WERI-Rb-1 (cell line): ENCODE measurements around the gene STRADA.

ENCODE experiments used
- DNase-seq: peaks from one replicate; pipeline ENCODE4 v3.0.0-alpha.2; 2020
- H3K27ac ChIP-seq: fragments of 250-450 bp; sonication (Bioruptor Pico); 2 replicates; pipeline ENCODE4 v1.5.1; 2020; ENCODE audit warnings: mild to moderate bottlenecking, moderate library complexity
- H3K27me3 ChIP-seq: fragments of 250-450 bp; sonication (Bioruptor Pico); 2 replicates; pipeline ENCODE4 v1.5.1; 2021; ENCODE audit warnings: mild to moderate bottlenecking, low read depth, moderate library complexity; ENCODE audit not compliant: insufficient read depth, severe bottlenecking
- H3K36me3 ChIP-seq: fragments of 250-450 bp; sonication (Bioruptor Pico); 2 replicates; pipeline ENCODE4 v1.5.1; 2020; ENCODE audit warnings: mild to moderate bottlenecking, moderate library complexity
- H3K4me3 ChIP-seq: 2 replicates; pipeline ENCODE4 v1.5.1; 2011; ENCODE audit warnings: low read depth, mild to moderate bottlenecking, control low read depth, low read length
- H3K9me3 ChIP-seq: fragments of 250-450 bp; sonication (Bioruptor Pico); 2 replicates; pipeline ENCODE4 v1.5.1; 2021; ENCODE audit warnings: mild to moderate bottlenecking, moderate library complexity; ENCODE audit not compliant: severe bottlenecking
- CTCF ChIP-seq: IDR thresholded peaks from 2 replicates; pipeline ENCODE4 v1.5.1; 2011; ENCODE audit warnings: low read depth, mild to moderate bottlenecking, control low read depth, inconsistent platforms, low read length

STRADA gene

GRCh38 chr17:63700528-63701455 is 40.8 kb downstream of the STRADA start:
- Histone ChIP-seq H3K9me3 (no peaks in the 10 kb centered on the region), H3K36me3 (peaks cover 37% of the 10 kb centered on the region), H3K4me3 (peak overlapping the region; percentile 48), H3K27me3 (no peaks in the 10 kb centered on the region), H3K27ac (peak overlapping the region; percentile 82)
- DNase-seq = no peak
- TF ChIP-seq CTCF = no peak

- Histone ChIP-seq H3K9me3 (no peaks in the 10 kb centered on the region), H3K4me3 (peak within 1 kb of the TSS; percentile 55), H3K27ac (peak within 1 kb of the TSS; percentile 82), H3K27me3 (no peaks in the 10 kb centered on the region), H3K36me3 (peaks cover 45% of the 10 kb centered on the region)
- 0 out of 2 replicates have a peak, but pooled peaks have one; percentile 6 for TF ChIP-seq CTCF
- peak; percentile 84 for DNase-seq
These were observed 41.7 kb downstream of the STRADA start, which contains the start of gene LIMD2 for GRCh38 chr17:63699638-63700527. LIMD2 (minus strand) TSS chr17:63700125; CDS start chr17:63699298, 827 bp downstream.

DNA sequence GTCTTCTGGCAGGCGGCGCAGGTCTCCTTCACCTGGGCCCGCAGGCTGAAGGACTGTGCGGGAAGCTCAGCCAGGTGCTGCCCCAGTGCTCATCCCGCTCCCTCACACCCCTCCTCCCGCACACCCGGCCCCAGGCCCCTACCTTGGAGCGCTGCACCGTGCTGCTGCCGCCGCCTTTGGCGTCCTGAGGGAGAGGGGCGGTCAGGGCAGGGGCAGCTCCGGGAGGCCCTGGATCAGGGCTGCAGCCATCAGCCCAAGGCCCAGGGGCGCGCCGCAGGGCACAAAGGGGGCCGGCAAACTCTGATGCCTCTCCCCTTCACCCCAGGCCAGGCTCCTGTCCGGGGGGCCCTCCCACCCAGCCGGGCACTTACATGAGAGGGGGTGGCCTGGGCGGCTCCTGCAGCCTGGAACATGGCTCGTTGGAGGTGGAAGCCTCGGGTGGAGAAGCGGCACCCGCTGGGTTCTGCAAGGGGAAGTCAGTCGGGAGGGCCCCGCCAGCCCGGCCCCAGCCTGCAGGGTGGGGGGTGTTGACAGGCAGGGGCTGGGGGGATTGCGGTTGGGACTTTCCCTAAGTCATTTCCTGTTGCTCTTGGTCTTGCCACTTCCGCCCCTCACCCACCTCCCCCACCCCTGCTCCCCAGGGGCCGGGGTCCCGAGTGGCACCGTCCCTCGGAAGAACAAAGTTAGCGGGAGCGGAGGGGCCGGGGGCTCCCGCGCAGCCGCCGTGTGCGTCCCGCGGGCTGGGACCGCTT is 42.5 kb downstream of the STRADA start:
- no peak for TF ChIP-seq CTCF
- Histone ChIP-seq H3K27ac (peak overlapping the region; percentile 82), H3K4me3 (peak overlapping the region; percentile 55), H3K36me3 (peaks cover 46% of the 10 kb centered on the region), H3K27me3 (no peaks in the 10 kb centered on the region), H3K9me3 (no peaks in the 10 kb centered on the region)
- DNase-seq = no peak

DNA sequence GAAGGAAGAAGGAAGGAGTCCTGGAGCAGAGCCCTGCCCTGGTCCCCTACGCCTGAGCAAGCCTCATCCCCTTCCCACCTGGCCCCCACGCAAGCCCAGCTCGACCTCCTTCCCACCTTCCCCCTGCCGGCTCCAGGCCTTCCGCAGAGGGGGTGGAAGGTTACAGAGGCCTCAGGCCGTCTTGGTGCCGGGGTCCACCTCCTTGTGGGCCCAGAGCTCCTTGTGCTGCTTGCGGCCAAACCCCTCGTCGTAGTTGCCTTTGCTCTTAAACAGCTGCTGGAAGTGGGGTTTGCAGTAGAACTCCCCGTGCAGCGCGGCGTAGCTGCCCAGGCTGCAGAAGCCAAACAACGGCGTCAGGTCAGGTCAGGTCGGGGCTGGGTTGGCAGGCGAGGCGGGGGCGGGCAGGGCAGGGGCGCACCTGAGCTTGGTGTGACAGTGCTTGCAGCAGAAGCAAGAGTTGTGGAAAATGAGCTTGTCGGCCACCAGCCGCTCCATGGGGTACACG is 43.2 kb downstream of the STRADA start:
- TF ChIP-seq CTCF = no peak
- no peaks in the 10 kb centered on the region for H3K9me3 ChIP-seq
- H3K36me3 ChIP-seq = peaks cover 46% of the 10 kb centered on the region
- no peak for DNase-seq
- peak overlapping the region; percentile 55; the same call in 1 of the 2 replicates for H3K4me3 ChIP-seq
- no peak overlapping the region for H3K27ac ChIP-seq
- no peaks in the 10 kb centered on the region for H3K27me3 ChIP-seq
